ENCODE measurements around the gene ADORA1.

DNA sequence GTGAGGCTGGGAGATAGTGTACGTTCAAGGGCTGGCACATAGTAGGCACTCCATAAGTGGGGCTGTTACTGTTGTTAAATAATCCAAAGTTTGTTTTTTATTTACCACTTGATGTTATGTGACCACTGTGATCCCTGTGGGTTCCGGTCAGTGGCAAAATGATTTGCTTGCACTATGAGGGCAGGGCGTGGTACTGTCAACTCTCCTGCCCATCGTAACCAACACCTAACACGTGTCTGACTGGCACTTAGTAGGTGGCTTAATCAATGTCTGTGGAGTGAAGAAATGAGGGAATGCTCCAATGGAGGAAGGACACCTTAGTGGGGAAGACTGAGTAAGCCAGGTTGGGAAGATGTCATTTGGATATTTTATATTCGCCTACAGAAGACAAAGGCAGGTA, 14.6 kb downstream of the ADORA1 start:
- TF ChIP-seq, protein P1, sequence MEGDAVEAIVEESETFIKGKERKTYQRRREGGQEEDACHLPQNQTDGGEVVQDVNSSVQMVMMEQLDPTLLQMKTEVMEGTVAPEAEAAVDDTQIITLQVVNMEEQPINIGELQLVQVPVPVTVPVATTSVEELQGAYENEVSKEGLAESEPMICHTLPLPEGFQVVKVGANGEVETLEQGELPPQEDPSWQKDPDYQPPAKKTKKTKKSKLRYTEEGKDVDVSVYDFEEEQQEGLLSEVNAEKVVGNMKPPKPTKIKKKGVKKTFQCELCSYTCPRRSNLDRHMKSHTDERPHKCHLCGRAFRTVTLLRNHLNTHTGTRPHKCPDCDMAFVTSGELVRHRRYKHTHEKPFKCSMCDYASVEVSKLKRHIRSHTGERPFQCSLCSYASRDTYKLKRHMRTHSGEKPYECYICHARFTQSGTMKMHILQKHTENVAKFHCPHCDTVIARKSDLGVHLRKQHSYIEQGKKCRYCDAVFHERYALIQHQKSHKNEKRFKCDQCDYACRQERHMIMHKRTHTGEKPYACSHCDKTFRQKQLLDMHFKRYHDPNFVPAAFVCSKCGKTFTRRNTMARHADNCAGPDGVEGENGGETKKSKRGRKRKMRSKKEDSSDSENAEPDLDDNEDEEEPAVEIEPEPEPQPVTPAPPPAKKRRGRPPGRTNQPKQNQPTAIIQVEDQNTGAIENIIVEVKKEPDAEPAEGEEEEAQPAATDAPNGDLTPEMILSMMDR (optimal IDR thresholded peaks at IDR 0.05 in 1 of 3, IDR thresholded peaks at IDR 0.05 in 1 of 3, conservative IDR thresholded peaks at IDR 0.05 in 1 of 3; ENCODE audit: extremely low read depth in 1 of 3, insufficient read depth in 2 of 3, low read length in 3 of 3): no peak
- no peak for TF ChIP-seq EZH2 (IDR thresholded peaks at IDR 0.05; ENCODE audit: low read length)
